Lower lobe of right lung (tissue), 2 donors: ENCODE data around the gene CARTPT. TPM values are rescaled to one million over a fixed set of nuclear protein-coding genes. Genes with fewer than 3 reads are reported as not detected.

Source experiments
- ATAC-seq, 2 donors: fragments of 200-7000 bp; cut with Tn5 transposase; one replicate each; pipeline ENCODE4 v1.9.1; 2020 to 2022; ENCODE audit warnings: mild to moderate bottlenecking in 2 of 2, moderate library complexity in 2 of 2
- DNase-seq: peaks from one replicate; pipeline ENCODE4 v3.0.0-alpha.2; 2020
- H3K27ac ChIP-seq: fragments of 200-600 bp; one replicate; pipeline ENCODE4 v1.8.0; 2022
- H3K27me3 ChIP-seq: fragments of 200-600 bp; one replicate; pipeline ENCODE4 v1.8.0; 2022; ENCODE audit warnings: low read depth
- H3K36me3 ChIP-seq: fragments of 200-600 bp; one replicate; pipeline ENCODE4 v1.8.0; 2022; ENCODE audit warnings: mild to moderate bottlenecking
- H3K4me1 ChIP-seq: fragments of 200-600 bp; one replicate; pipeline ENCODE4 v1.8.0; 2022
- H3K4me3 ChIP-seq: fragments of 200-600 bp; one replicate; pipeline ENCODE4 v1.8.0; 2022; ENCODE audit warnings: mild to moderate bottlenecking
- H3K9me3 ChIP-seq: fragments of 200-600 bp; one replicate; pipeline ENCODE4 v1.8.0; 2022
- CTCF ChIP-seq: fragments of 200-600 bp; IDR thresholded peaks from one replicate; pipeline ENCODE4 v1.8.0; 2022; ENCODE audit warnings: antibody characterized with exemption, mild to moderate bottlenecking
- intact Hi-C: fragments of 100-400 bp; cut with DNase I; formaldehyde crosslinking; loops from one replicate; pipeline ENCODE4 v1.11.0; 2022
- total RNA-seq: library from RNA; stranded (reverse); fragmentation: NEBNext Ultra II Directional; extraction: Animal tissue kit (Norgen Biotek cat#: 25700); gene quantifications from one replicate; pipeline ENCODE4 v1.2.1, GENCODE V29; 2021
- donor health status: DM: no; HTN: yes; CAD: no; lungs with severe emphysema.

CARTPT gene
- total RNA-seq, 1 donor from 2014 or later: not detected

GRCh38 chr5:71770381-71770780, 51.3 kb downstream of the CARTPT start:
- Histone ChIP-seq H3K4me3 (no peak overlapping the region), H3K27me3 (no peaks in the 10 kb centered on the region), H3K36me3 (no peaks in the 10 kb centered on the region), H3K9me3 (no peaks in the 10 kb centered on the region), H3K4me1 (no peaks in the 10 kb centered on the region), H3K27ac (no peak overlapping the region)
- no peak for TF ChIP-seq CTCF
- intact Hi-C loops: no loop called here
- ATAC-seq: no peak
- DNase-seq: no peak

Other genes with a start within 250 kb of the CARTPT start
- gene MCCC2, start 131.9 kb upstream of the CARTPT start, total RNA-seq: 31.4 TPM